Kidney epithelial cell (primary cell): Measurements from ENCODE around the gene PRR23B. TPM values are rescaled to one million over a fixed set of nuclear protein-coding genes. Genes with fewer than 3 reads are reported as not detected.

ENCODE experiments used
- total RNA-seq: library from RNA; depleted of rRNA; stranded (reverse); fragments of >200 nt; gene quantifications from 2 replicates; pipeline ENCODE4 v1.2.3, GENCODE V29; 2015

PRR23B gene
- total RNA-seq, 1 donor from 2014 or later, result not detected

Other genes starting within 250 kb of the PRR23B start
- gene PIK3CB, start 186.0 kb downstream of the PRR23B start, total RNA-seq, result 14.5 and 17.9 TPM in 2 replicates
- 0.54 and 0.68 TPM in 2 replicates for gene FOXL2, start 73.8 kb downstream of the PRR23B start, total RNA-seq
- 2.2 and 2.7 TPM in 2 replicates for gene FOXL2NB, start 73.7 kb downstream of the PRR23B start, total RNA-seq
- gene PRR23A, start 14.7 kb downstream of the PRR23B start, total RNA-seq, result not detected in 2 replicates
- gene PRR23C, start 24.0 kb upstream of the PRR23B start, total RNA-seq, result not detected in 2 replicates